ENCODE results near the gene CDK19. TPM values are rescaled to one million over a fixed set of nuclear protein-coding genes. Genes with fewer than 3 reads are reported as not detected.

CDK19 gene
- polyA plus RNA-seq, 1 of the 3 experiments (the other 2 are of a cell fraction) = 6.5 TPM

- CTCF ChIA-PET = no interaction called here
- no peak for DNase-seq
- TF ChIP-seq PBX3 (IDR thresholded peaks at IDR 0.05) (no peak), EP300 (IDR thresholded peaks at IDR 0.05; ENCODE audit: borderline replicate concordance in 1 of 2, low read depth in 1 of 2, low read length in 1 of 2) (no peak), TAF1 (IDR thresholded peaks at IDR 0.05; ENCODE audit: borderline replicate concordance, low read depth, low read length) (no peak), NRF1 (IDR thresholded peaks at IDR 0.05; ENCODE audit: low read depth, low read length) (no peak), MXI1 (IDR thresholded peaks at IDR 0.05; ENCODE audit: low read depth, low read length) (no peak), GATA2 (CRISPR knock-in tag; IDR thresholded peaks at IDR 0.05) (no peak), RCOR1 (IDR thresholded peaks at IDR 0.05; ENCODE audit: low read length) (no peak), CHD2 (IDR thresholded peaks at IDR 0.05; ENCODE audit: low read length, partially characterized antibody) (no peak), FOSL2 (IDR thresholded peaks at IDR 0.05; ENCODE audit: borderline replicate concordance, low read depth) (no peak), TCF12 (IDR thresholded peaks at IDR 0.05) (no peak), RXRA (IDR thresholded peaks at IDR 0.05; ENCODE audit: borderline replicate concordance, low read depth) (no peak), SIN3A (IDR thresholded peaks at IDR 0.05; ENCODE audit: borderline replicate concordance, low read depth, low read length) (no peak)
- TF ChIP-seq, protein P1, sequence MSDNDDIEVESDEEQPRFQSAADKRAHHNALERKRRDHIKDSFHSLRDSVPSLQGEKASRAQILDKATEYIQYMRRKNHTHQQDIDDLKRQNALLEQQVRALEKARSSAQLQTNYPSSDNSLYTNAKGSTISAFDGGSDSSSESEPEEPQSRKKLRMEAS (IDR thresholded peaks at IDR 0.05; ENCODE audit: low read depth) = no peak
These were observed 254.3 kb downstream of the CDK19 start for GRCh38 chr6:110561008-110561396.

GRCh38 chr6:110560239-110561007 lies 254.8 kb downstream of the CDK19 start:
- no peak overlapping the region for H3K9ac ChIP-seq
- H3K79me2 ChIP-seq (ENCODE audit: insufficient read depth) = no peaks in the 10 kb centered on the region
- H3K4me3 ChIP-seq (ENCODE audit: low read depth in 2 of 2, low read length in 1 of 2) = no peak overlapping the region
- H3K4me1 ChIP-seq (ENCODE audit: control insufficient read depth in 1 of 2, insufficient read depth in 2 of 2, low read depth in 1 of 2, low read length in 1 of 2) = no peaks in the 10 kb centered on the region; a peak in 1 of 4 replicates
- ChIA-PET CTCF (no interaction called here), POLR2A (no interaction called here)
- no peaks in the 10 kb centered on the region for H3K9me2 ChIP-seq
- no peaks in the 10 kb centered on the region for H3K9me3 ChIP-seq
- no peaks in the 10 kb centered on the region for H3F3A ChIP-seq (replicated peaks; ENCODE audit: insufficient read depth)
- H4K20me1 ChIP-seq (ENCODE audit: insufficient read depth) = no peaks in the 10 kb centered on the region
- 79% methylated on average over 6 of the region's 6 CpGs for WGBS (ENCODE audit: low lambda C conversion rate)
- no peak overlapping the region for H3K4me2 ChIP-seq
- no peak for DNase-seq
- no peaks in the 10 kb centered on the region for H3K36me3 ChIP-seq (replicated peaks in 1 of 2; ENCODE audit: control insufficient read depth in 1 of 2, insufficient read depth in 2 of 2, low read length in 1 of 2)
- H2AFZ ChIP-seq (ENCODE audit: low read depth) = no peak overlapping the region
- H3K27ac ChIP-seq (ENCODE audit: low read depth in 2 of 2, low read length in 1 of 2) = no peak overlapping the region
- H3K27me3 ChIP-seq (ENCODE audit: insufficient read depth) = no peaks in the 10 kb centered on the region
- no peak for TF ChIP-seq NFIC (IDR thresholded peaks at IDR 0.05; ENCODE audit: borderline replicate concordance)
- TF ChIP-seq GATA2 (CRISPR knock-in tag; IDR thresholded peaks at IDR 0.05) = no peak
- TF ChIP-seq, protein P1 (IDR thresholded peaks at IDR 0.05; ENCODE audit: low read depth) = no peak
- no peak for TF ChIP-seq YY1 (IDR thresholded peaks at IDR 0.05; ENCODE audit: low read depth)
- no peak for TF ChIP-seq POLR2AphosphoS5 (IDR thresholded peaks at IDR 0.05; ENCODE audit: low read depth, low read length)
- no peak for TF ChIP-seq NRF1 (IDR thresholded peaks at IDR 0.05; ENCODE audit: low read depth, low read length)
- no peak for TF ChIP-seq ZBTB33 (IDR thresholded peaks at IDR 0.05; ENCODE audit: borderline replicate concordance, low read depth)
- TF ChIP-seq JUND (IDR thresholded peaks at IDR 0.05) = no peak
- TF ChIP-seq TCF12 (IDR thresholded peaks at IDR 0.05) = no peak
- TF ChIP-seq PBX3 (IDR thresholded peaks at IDR 0.05) = no peak
- no peak for TF ChIP-seq RAD21 (IDR thresholded peaks at IDR 0.05; ENCODE audit: low read length)
- no peak for TF ChIP-seq RFX5 (IDR thresholded peaks at IDR 0.05; ENCODE audit: low read length)
- no peak for TF ChIP-seq FOXJ3 (CRISPR knock-in tag; IDR thresholded peaks at IDR 0.05)

More at GRCh38 chr6:110561008-110561396, 254.3 kb downstream of the CDK19 start:
- H3K36me3 ChIP-seq (replicated peaks in 1 of 2; ENCODE audit: control insufficient read depth in 1 of 2, insufficient read depth in 2 of 2, low read length in 1 of 2) = no peaks in the 10 kb centered on the region
- WGBS (ENCODE audit: low lambda C conversion rate) = 74% methylated on average over 5 of the region's 5 CpGs
- no peak overlapping the region for H3K4me3 ChIP-seq (ENCODE audit: low read depth in 2 of 2, low read length in 1 of 2)
- no peak overlapping the region for H2AFZ ChIP-seq (ENCODE audit: low read depth)
- H3K27ac ChIP-seq (ENCODE audit: low read depth in 2 of 2, low read length in 1 of 2) = no peak overlapping the region
- no peaks in the 10 kb centered on the region for H3K9me3 ChIP-seq
- no peaks in the 10 kb centered on the region for H4K20me1 ChIP-seq (ENCODE audit: insufficient read depth)
- H3K27me3 ChIP-seq (ENCODE audit: insufficient read depth) = no peaks in the 10 kb centered on the region
- H3K4me1 ChIP-seq (ENCODE audit: control insufficient read depth in 1 of 2, insufficient read depth in 2 of 2, low read depth in 1 of 2, low read length in 1 of 2) = no peaks in the 10 kb centered on the region; a peak in 1 of 4 replicates
- H3K9me2 ChIP-seq = no peaks in the 10 kb centered on the region
- no peaks in the 10 kb centered on the region for H3K79me2 ChIP-seq (ENCODE audit: insufficient read depth)
- no peak overlapping the region for H3K9ac ChIP-seq
- no peaks in the 10 kb centered on the region for H3F3A ChIP-seq (replicated peaks; ENCODE audit: insufficient read depth)
- no peak overlapping the region for H3K4me2 ChIP-seq
- POLR2A ChIA-PET = no interaction called here

All from SK-N-SH (cell line).